ENCODE measurements around the gene OSGEPL1. TPM values are rescaled to one million over a fixed set of nuclear protein-coding genes. Genes with fewer than 3 reads are reported as not detected.
"Not testable (repeated sequence)": the region's sequence is repeated elsewhere in the genome, so short reads cannot be mapped to it uniquely, and the experiment has no call there.

OSGEPL1 gene
- total RNA-seq, 2 donors from 2014 or later: 4.2 to 4.3 TPM

DNA sequence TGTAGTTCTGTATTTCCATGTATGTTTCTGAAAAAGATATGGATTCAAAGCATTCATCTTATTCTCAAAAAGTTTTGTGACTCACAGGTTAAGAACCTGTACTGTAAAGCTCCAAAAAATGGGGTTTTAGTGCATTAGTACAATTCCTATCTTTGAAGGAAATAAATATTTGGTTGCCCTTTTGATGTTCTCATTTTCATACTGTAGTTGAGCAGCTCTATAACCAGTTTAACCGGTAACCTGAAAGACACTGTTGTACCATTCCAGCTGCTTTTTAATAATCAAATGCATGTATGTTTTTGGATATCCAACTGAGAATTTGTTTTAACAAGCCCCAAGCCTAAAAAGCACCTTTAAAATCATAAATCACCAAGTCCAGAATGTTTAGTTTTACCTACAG, 9.6 kb upstream of the OSGEPL1 start:
- ATAC-seq (no peak), DNase-seq (no peak)
- H3K27ac Mint-ChIP-seq: no peak overlapping the region
- no peak overlapping the region for H3K4me3 Mint-ChIP-seq
- H3K27me3 Mint-ChIP-seq: no peaks in the 10 kb centered on the region
- H3K4me1 Mint-ChIP-seq: peaks cover 10% of the 10 kb centered on the region
- no peaks in the 10 kb centered on the region for H3K9me3 ChIP-seq (ENCODE audit: control insufficient read depth, low read length, poor library complexity, severe bottlenecking)
- H3K36me3 Mint-ChIP-seq (ENCODE audit: low read depth): peaks cover 4% of the 10 kb centered on the region

GRCh38 chr2:189770590-189771322, 8.2 kb upstream of the OSGEPL1 start:
- no peak for DNase-seq
- no peak for ATAC-seq

DNA sequence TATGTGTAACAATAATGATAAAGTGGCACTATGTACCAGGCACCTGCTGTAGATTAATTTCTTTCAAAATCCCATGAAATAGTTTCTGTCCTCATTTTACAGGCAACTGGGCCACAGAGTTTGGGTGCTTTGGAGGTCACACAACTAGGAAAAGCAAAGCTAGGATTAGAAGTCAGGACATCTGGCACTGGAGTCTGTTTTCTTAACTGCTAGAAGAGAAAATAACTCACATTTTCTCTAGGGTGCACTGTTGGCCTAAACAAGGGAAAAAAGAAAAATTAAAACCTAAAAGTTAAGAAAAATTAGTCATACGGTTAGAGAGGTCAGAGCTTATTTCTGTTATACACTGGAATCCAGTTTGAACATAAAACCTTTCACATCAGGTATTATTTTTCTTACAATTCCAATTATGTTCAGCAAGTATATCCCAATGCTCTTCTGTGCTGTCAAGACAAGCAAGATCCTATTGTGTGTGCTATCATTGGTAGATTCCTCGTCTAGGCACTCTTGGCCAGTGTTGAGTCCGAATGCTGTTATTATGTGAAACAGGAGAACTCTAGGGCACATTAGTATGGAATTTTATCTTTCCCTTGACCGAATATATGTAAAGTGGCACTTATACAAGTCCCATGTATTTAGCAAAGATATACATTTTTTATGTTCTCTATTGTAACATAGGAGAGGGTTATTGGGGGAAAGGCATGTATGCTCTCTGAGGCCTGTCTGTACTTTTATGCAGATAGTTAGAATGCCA, 1.5 kb upstream of the OSGEPL1 start:
- no peak overlapping the region for H3K4me3 Mint-ChIP-seq

More at GRCh38 chr2:189770590-189771322, 8.2 kb upstream of the OSGEPL1 start:
- Mint-ChIP-seq H3K27me3 (no peaks in the 10 kb centered on the region), H3K27ac (no peak overlapping the region), H3K4me3 (no peak overlapping the region), H3K4me1 (peaks cover 7% of the 10 kb centered on the region), H3K36me3 (ENCODE audit: low read depth) (peaks cover 4% of the 10 kb centered on the region)
- no peaks in the 10 kb centered on the region for H3K9me3 ChIP-seq (ENCODE audit: control insufficient read depth, low read length, poor library complexity, severe bottlenecking)

DNA sequence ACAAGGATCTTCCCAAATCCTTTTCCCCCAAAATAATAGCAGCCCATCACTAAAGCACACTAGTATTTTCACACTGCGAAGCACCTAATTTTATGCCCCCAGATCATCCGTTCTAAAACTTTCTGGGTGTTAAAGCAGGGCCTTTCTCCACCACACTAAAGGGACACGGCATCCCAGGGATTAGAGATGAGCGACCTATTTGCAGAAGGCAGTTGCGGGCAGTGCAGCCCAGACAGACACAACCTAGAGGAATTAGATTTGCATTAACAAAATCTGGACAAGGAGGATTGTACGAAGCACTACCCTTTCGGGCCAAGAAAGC, 402 bp downstream of the OSGEPL1 start:
- H3K9me3 ChIP-seq (ENCODE audit: control insufficient read depth, low read length, poor library complexity, severe bottlenecking): no peaks in the 10 kb centered on the region
- no peaks in the 10 kb centered on the region for H3K27me3 Mint-ChIP-seq
- DNase-seq (no peak), ATAC-seq (no peak)
- H3K4me1 Mint-ChIP-seq: peaks cover 6% of the 10 kb centered on the region
- peak overlapping the region; percentile 94 for H3K4me3 Mint-ChIP-seq
- H3K36me3 Mint-ChIP-seq (ENCODE audit: low read depth): no peaks in the 10 kb centered on the region
- H3K27ac Mint-ChIP-seq: peak overlapping the region; percentile 98

More for the DNA sequence above, 1.5 kb upstream of the OSGEPL1 start:
- Mint-ChIP-seq H3K4me1 (peaks cover 5% of the 10 kb centered on the region), H3K36me3 (ENCODE audit: low read depth) (no peaks in the 10 kb centered on the region), H3K27ac (peak overlapping the region; percentile 98), H3K27me3 (no peaks in the 10 kb centered on the region)
- DNase-seq: no peak
- no peak for ATAC-seq
- H3K9me3 ChIP-seq (ENCODE audit: control insufficient read depth, low read length, poor library complexity, severe bottlenecking): no peaks in the 10 kb centered on the region

DNA sequence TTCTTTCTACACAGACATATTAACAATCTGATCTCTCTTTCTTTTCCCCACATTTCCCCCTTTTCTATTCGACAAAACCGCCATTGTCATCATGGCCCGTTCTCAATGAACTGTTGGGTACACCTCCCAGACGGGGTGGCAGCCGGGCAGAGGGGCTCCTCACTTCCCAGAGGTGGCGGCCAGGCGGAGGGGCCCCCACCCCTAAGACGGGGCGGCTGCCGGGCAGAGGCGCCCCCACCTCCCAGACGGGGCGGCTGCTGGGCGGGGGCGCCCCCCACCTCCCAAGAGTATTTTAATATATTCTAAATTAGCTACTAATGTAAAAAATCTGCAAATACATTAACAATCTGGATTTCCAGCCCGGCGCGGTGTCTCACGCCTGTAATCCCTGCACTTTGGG, 2.4 kb downstream of the OSGEPL1 start:
- not testable (repeated sequence) for H3K4me3 Mint-ChIP-seq; H3K36me3 Mint-ChIP-seq (ENCODE audit: low read depth); H3K27ac Mint-ChIP-seq; H3K9me3 ChIP-seq (ENCODE audit: control insufficient read depth, low read length, poor library complexity, severe bottlenecking); H3K27me3 Mint-ChIP-seq; DNase-seq; ATAC-seq
- peaks cover 13% of the 10 kb centered on the region for H3K4me1 Mint-ChIP-seq

DNA sequence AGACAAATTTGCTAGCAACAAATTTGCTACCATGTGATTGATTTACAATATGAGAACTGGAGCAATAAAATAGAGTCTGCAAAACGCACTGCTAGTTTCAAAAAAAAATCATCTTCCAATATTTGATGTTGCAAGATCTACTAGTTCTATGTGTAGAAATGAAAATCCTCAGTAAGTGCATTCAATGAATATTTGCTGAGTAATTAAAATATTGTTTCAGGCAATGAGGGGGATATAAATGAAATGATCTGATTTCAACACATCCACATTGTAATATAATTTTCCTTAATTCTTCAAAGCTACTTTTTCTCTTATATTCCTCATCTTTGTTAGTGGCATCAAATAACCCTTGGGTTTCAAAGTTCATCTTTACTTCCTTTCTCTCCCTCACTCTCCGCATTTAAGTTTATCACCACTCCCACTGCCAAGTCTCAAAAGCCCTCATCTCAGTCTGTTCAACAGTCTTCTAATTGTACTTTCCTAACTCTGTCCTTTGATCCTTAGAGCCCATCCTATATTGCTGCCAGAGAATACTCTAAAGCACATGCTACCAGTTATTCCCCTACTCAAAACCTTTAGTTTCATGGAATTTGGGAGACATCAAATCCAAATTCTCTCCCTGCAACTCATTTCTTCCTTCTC, 6.2 kb downstream of the OSGEPL1 start:
- ATAC-seq (no peak), DNase-seq (no peak)
- Mint-ChIP-seq H3K4me1 (peaks cover 9% of the 10 kb centered on the region), H3K27ac (peak overlapping the region; percentile 11), H3K27me3 (no peaks in the 10 kb centered on the region), H3K4me3 (no peak overlapping the region), H3K36me3 (ENCODE audit: low read depth) (peaks cover 3% of the 10 kb centered on the region)
- H3K9me3 ChIP-seq (ENCODE audit: control insufficient read depth, low read length, poor library complexity, severe bottlenecking): no peaks in the 10 kb centered on the region

DNA sequence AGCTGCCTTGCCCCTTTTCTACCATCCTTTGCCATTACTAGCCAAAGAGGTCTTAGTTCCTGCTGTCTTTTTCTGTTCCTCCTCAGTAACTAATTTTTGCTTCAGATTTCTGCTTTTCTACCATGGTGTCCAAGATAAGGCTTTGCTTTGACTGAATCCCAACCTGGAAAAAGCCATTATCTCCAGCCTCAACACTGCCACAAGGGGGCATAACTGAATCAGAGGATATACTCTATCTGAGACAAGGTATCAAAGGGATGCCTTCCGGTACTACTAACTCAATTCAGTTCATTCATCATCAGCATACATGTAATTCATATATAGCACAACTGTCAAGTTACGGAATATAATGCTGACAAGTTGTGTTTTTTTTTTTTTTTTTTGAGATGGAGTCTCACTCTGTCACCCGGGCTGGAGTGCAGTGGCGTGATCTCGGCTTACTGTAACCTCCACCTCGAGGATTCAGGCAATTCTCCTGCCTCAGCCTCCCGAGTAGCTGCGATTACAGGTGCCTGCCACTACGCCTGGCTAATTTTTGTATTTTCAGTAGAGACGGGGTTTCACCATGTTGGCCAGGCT, 11.4 kb downstream of the OSGEPL1 start:
- H3K36me3 Mint-ChIP-seq (ENCODE audit: low read depth): no peaks in the 10 kb centered on the region
- ATAC-seq (peak; percentile 80), DNase-seq (peak in 1 of 3 donors; percentile 12)
- no peaks in the 10 kb centered on the region for H3K4me1 Mint-ChIP-seq
- no peak overlapping the region for H3K27ac Mint-ChIP-seq
- H3K4me3 Mint-ChIP-seq: no peak overlapping the region
- H3K9me3 ChIP-seq (ENCODE audit: control insufficient read depth, low read length, poor library complexity, severe bottlenecking): no peaks in the 10 kb centered on the region
- H3K27me3 Mint-ChIP-seq: no peaks in the 10 kb centered on the region

DNA sequence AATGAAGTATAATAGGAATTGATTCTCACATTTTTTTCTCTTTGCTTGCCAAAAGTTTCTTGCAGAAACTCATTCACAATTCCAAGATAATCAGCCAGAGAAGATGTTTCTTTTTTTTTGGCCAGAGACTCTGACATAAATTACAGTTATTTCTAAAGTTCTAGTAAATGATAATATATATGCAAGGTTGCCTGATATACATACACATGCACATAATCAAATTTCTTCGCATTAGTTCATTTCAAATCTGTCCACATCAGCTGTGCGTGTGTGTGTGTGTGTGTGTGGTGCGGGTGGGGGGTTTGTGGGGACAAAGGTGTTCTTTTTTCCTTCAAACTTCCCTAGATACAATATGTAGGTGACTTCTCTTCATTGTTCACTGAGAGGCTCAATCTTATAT, 33.2 kb downstream of the OSGEPL1 start:
- Mint-ChIP-seq H3K36me3 (ENCODE audit: low read depth) (no peaks in the 10 kb centered on the region), H3K27me3 (no peaks in the 10 kb centered on the region), H3K27ac (no peak overlapping the region), H3K4me1 (no peaks in the 10 kb centered on the region), H3K4me3 (no peak overlapping the region)
- no peak for ATAC-seq
- DNase-seq: no peak
- H3K9me3 ChIP-seq (ENCODE audit: control insufficient read depth, low read length, poor library complexity, severe bottlenecking): no peaks in the 10 kb centered on the region

- Mint-ChIP-seq H3K36me3 (ENCODE audit: low read depth) (no peaks in the 10 kb centered on the region), H3K27ac (no peak overlapping the region), H3K4me1 (no peaks in the 10 kb centered on the region), H3K27me3 (no peaks in the 10 kb centered on the region), H3K4me3 (no peak overlapping the region)
- ATAC-seq: no peak
- no peak for DNase-seq
- no peaks in the 10 kb centered on the region for H3K9me3 ChIP-seq (ENCODE audit: control insufficient read depth, low read length, poor library complexity, severe bottlenecking)
Measured at GRCh38 chr2:189726849-189727248, 35.7 kb downstream of the OSGEPL1 start.

- Mint-ChIP-seq H3K36me3 (ENCODE audit: low read depth) (no peaks in the 10 kb centered on the region), H3K27me3 (no peaks in the 10 kb centered on the region)
- no peaks in the 10 kb centered on the region for H3K9me3 ChIP-seq (ENCODE audit: control insufficient read depth, low read length, poor library complexity, severe bottlenecking)
Measured at GRCh38 chr2:189726271-189726670, 36.3 kb downstream of the OSGEPL1 start.

GRCh38 chr2:189723192-189723591, 39.4 kb downstream of the OSGEPL1 start:
- no peaks in the 10 kb centered on the region for H3K9me3 ChIP-seq (ENCODE audit: control insufficient read depth, low read length, poor library complexity, severe bottlenecking)
- ATAC-seq (no peak), DNase-seq (no peak)
- H3K27me3 Mint-ChIP-seq: no peaks in the 10 kb centered on the region
- no peak overlapping the region for H3K27ac Mint-ChIP-seq
- H3K4me1 Mint-ChIP-seq: no peaks in the 10 kb centered on the region
- no peak overlapping the region for H3K4me3 Mint-ChIP-seq
- H3K36me3 Mint-ChIP-seq (ENCODE audit: low read depth): no peaks in the 10 kb centered on the region

More at GRCh38 chr2:189726271-189726670, 36.3 kb downstream of the OSGEPL1 start:
- ATAC-seq: no peak
- Mint-ChIP-seq H3K27ac (no peak overlapping the region), H3K4me3 (no peak overlapping the region), H3K4me1 (no peaks in the 10 kb centered on the region)
- DNase-seq: no peak

- H3K27me3 Mint-ChIP-seq: no peaks in the 10 kb centered on the region
- no peak for ATAC-seq
Measured at GRCh38 chr2:189719571-189719970, 43.0 kb downstream of the OSGEPL1 start.

GRCh38 chr2:189717593-189717992, 45.0 kb downstream of the OSGEPL1 start:
- H3K4me1 Mint-ChIP-seq; H3K27ac Mint-ChIP-seq; H3K36me3 Mint-ChIP-seq (ENCODE audit: low read depth); H3K27me3 Mint-ChIP-seq; ATAC-seq; H3K4me3 Mint-ChIP-seq; DNase-seq; H3K9me3 ChIP-seq (ENCODE audit: control insufficient read depth, low read length, poor library complexity, severe bottlenecking): not testable (repeated sequence)

More at GRCh38 chr2:189719571-189719970, 43.0 kb downstream of the OSGEPL1 start:
- H3K4me1 Mint-ChIP-seq: no peaks in the 10 kb centered on the region
- H3K4me3 Mint-ChIP-seq: no peak overlapping the region
- no peaks in the 10 kb centered on the region for H3K9me3 ChIP-seq (ENCODE audit: control insufficient read depth, low read length, poor library complexity, severe bottlenecking)
- H3K27ac Mint-ChIP-seq: no peak overlapping the region
- H3K36me3 Mint-ChIP-seq (ENCODE audit: low read depth): no peaks in the 10 kb centered on the region
- DNase-seq: no peak

Data from T-helper 17 cell (primary cell).